ENCODE results near the gene WBP1. TPM values are rescaled to one million over a fixed set of nuclear protein-coding genes. Genes with fewer than 3 reads are reported as not detected.

The WBP1 gene
- total and polyA plus RNA-seq, 2 experiments from 2014 or later = 156 to 174 TPM

DNA sequence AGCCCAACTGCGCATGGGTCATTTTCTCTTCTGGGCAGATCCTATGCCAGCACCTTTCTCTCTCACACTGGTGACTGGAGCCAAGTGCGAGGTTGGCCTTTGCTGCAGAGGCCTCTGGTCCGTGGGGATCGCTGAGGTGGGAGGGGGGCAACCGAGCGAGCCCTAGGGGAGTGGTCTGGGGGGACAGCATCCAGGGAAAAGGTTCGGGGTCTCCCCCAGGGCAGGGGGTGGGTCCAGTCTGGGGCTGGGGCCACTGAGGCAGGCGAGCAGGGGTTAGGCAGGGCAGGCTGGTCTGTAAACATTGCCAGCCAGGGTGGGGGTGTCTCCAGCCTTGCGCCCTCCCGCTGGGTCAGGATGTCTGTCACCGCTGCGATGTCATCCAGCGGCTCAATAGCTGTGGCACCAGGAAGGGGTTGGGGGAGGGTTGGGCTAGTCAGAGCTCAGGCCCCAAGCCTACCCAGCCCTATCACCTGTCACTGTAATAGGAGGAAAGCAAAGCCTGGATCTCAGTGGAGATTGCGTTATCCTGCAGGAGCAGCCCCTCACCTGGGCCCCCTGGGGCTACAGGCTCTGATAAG lies 32.0 kb upstream of the WBP1 start:
- no peaks in the 10 kb centered on the region for H3K27me3 ChIP-seq
- no peak for DNase-seq (ENCODE audit: low read depth in 1 of 2, low spot score in 1 of 2)
- H3K9me3 ChIP-seq (ENCODE audit: low read depth) = no peaks in the 10 kb centered on the region
- H3K36me3 ChIP-seq = peaks cover 27% of the 10 kb centered on the region
- H3K27ac ChIP-seq = peak overlapping the region; percentile 72
- no peak overlapping the region for H3K4me3 ChIP-seq
- TF ChIP-seq, protein P1, sequence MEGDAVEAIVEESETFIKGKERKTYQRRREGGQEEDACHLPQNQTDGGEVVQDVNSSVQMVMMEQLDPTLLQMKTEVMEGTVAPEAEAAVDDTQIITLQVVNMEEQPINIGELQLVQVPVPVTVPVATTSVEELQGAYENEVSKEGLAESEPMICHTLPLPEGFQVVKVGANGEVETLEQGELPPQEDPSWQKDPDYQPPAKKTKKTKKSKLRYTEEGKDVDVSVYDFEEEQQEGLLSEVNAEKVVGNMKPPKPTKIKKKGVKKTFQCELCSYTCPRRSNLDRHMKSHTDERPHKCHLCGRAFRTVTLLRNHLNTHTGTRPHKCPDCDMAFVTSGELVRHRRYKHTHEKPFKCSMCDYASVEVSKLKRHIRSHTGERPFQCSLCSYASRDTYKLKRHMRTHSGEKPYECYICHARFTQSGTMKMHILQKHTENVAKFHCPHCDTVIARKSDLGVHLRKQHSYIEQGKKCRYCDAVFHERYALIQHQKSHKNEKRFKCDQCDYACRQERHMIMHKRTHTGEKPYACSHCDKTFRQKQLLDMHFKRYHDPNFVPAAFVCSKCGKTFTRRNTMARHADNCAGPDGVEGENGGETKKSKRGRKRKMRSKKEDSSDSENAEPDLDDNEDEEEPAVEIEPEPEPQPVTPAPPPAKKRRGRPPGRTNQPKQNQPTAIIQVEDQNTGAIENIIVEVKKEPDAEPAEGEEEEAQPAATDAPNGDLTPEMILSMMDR (IDR thresholded peaks at IDR 0.05; ENCODE audit: low read depth, low read length) = no peak
- no peaks in the 10 kb centered on the region for H3K4me1 ChIP-seq (ENCODE audit: low read depth)

DNA sequence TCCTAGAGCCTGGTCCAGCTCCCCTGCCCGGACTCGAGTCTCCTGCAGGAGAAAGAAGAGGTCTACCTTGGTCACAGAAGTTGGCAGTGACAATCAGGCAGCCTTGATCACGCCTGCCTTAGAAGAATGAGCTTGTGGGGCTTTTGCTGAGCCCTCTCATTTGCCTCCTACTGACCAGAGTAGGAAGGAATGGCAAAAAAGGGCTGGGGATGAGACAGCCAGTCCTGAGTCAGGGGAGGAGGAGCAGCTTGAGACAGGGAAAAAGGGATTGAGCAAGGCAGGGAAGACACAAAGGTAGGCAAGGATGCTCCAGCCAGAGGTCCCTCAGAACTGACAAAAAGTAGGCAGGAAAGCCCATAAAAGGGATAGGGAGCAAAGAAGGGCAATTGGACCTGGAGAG lies 30.7 kb upstream of the WBP1 start:
- Histone ChIP-seq H3K4me1 (ENCODE audit: low read depth) (no peaks in the 10 kb centered on the region), H3K27me3 (no peaks in the 10 kb centered on the region), H3K4me3 (no peak overlapping the region), H3K36me3 (peaks cover 38% of the 10 kb centered on the region), H3K27ac (no peak overlapping the region), H3K9me3 (ENCODE audit: low read depth) (no peaks in the 10 kb centered on the region)
- TF ChIP-seq, protein P1 (IDR thresholded peaks at IDR 0.05; ENCODE audit: low read depth, low read length) = no peak
- no peak for DNase-seq (ENCODE audit: low read depth in 1 of 2, low spot score in 1 of 2)

DNA sequence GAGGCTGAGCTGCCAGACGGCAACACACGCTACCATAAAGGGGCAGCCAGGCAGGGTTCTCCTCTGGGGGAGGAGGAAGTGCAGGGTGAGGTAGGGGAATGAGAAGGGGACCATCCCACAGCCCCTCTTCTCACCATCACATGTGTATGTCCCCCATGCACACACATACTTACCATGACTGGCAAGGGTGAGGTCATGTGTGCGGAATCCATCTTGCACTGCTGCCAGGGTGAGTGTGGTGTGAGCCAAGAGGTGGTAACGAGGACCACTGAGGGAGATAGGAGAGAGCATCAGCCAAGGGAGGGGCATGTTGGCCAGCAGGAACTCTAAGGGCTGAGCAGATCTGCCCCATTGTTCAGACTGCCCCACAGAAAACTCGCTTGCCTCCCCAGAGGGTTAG lies 29.6 kb upstream of the WBP1 start:
- Histone ChIP-seq H3K36me3 (peaks cover 38% of the 10 kb centered on the region), H3K27me3 (no peaks in the 10 kb centered on the region), H3K4me1 (ENCODE audit: low read depth) (no peaks in the 10 kb centered on the region), H3K4me3 (no peak overlapping the region), H3K27ac (no peak overlapping the region), H3K9me3 (ENCODE audit: low read depth) (no peaks in the 10 kb centered on the region)
- TF ChIP-seq, protein P1 (IDR thresholded peaks at IDR 0.05; ENCODE audit: low read depth, low read length) = no peak
- no peak for DNase-seq (ENCODE audit: low read depth in 1 of 2, low spot score in 1 of 2)

DNA sequence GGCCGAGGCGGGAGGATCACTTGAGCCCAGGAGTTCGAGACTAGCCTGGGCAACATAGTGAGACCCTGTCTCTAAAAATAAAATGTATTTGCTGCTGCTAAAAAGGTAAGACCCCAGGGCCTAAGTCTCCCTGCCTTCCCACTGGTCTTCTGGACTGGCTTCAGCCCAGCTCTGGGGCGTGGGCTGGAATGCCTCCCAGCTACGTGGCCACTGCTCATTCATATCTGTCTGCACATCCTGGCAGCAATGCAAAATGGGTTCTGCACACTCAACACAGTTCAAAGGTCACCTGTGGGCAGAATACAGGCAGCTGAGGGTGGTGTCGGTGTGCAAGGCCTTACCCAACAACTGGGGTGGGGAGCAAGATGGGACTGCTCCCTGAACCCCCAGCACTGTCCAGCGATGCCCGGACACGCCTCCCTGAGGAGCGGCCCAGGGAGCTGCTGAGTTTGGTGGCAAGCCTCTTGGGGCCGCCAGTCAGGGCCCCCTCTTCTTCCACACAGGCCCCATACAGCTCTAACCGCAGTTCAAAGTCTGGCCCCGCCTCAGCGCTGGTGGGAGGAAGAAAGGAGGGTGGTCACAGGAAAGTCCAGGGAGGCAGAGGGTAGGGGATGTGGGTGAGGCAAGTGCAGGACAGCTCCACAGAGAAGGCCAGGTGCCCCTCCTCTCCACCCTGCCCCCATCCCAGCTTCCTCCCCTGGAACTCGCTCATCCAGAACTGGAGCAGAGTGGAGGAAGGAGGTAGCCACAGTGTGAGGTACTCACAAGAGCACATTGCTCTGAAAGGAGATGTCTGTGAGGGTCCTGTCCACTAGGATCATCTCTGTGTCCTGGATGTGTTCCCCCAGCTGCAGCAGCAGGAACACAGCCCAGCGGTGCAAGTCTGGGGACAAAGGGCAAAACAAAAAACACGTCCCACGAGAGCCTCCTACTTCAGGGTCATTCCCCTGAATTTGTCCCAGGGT lies 28.5 kb upstream of the WBP1 start:
- no peaks in the 10 kb centered on the region for H3K4me1 ChIP-seq (ENCODE audit: low read depth)
- DNase-seq (ENCODE audit: low read depth in 1 of 2, low spot score in 1 of 2) = no peak
- H3K27ac ChIP-seq = no peak overlapping the region
- no peaks in the 10 kb centered on the region for H3K27me3 ChIP-seq
- TF ChIP-seq, protein P1 (IDR thresholded peaks at IDR 0.05; ENCODE audit: low read depth, low read length) = no peak
- no peak overlapping the region for H3K4me3 ChIP-seq
- H3K36me3 ChIP-seq = peaks cover 36% of the 10 kb centered on the region
- H3K9me3 ChIP-seq (ENCODE audit: low read depth) = no peaks in the 10 kb centered on the region

DNA sequence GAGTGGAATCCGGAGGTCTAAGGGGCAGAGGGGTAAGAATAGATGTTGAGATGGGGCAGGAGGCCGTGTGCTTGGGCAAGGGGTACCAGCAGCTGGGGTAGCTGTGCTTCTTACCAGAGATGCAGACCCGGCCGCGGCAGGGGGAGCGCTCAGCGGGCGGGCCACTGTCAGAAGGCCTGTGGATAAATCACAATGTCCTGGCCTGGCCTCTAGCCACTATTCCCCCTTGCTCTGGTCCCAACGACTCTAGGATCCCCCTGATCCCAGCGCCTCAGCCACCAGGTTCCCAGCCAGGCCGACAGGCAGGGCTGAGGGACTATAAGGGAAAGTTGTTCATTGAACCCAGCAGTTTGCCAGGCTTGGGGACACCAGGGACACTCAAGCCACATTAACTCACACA lies 27.7 kb upstream of the WBP1 start:
- Histone ChIP-seq H3K4me3 (no peak overlapping the region), H3K27me3 (no peaks in the 10 kb centered on the region), H3K36me3 (peaks cover 31% of the 10 kb centered on the region), H3K27ac (no peak overlapping the region), H3K4me1 (ENCODE audit: low read depth) (no peaks in the 10 kb centered on the region), H3K9me3 (ENCODE audit: low read depth) (no peaks in the 10 kb centered on the region)
- TF ChIP-seq, protein P1 (IDR thresholded peaks at IDR 0.05; ENCODE audit: low read depth, low read length) = no peak
- DNase-seq (ENCODE audit: low read depth in 1 of 2, low spot score in 1 of 2) = no peak

Data from cardiac muscle cell (in vitro differentiated cells and primary cell).